Measurements from ENCODE around the gene RHBDF2. TPM values are rescaled to one million over a fixed set of nuclear protein-coding genes. Genes with fewer than 3 reads are reported as not detected.
"Not testable (repeated sequence)": the region's sequence is repeated elsewhere in the genome, so short reads cannot be mapped to it uniquely, and the experiment has no call there.

RHBDF2 gene
- total RNA-seq, 1 donor from 2014 or later = 34.5 TPM

GRCh38 chr17:76523084-76524037 is 22.1 kb upstream of the RHBDF2 start:
- peak; percentile 79 for DNase-seq

- not testable (repeated sequence) for DNase-seq
Observed at GRCh38 chr17:76521683-76522082, 20.5 kb upstream of the RHBDF2 start.

- no peak for DNase-seq
Observed at GRCh38 chr17:76521262-76521661, 20.0 kb upstream of the RHBDF2 start.

- DNase-seq = no peak
Observed at GRCh38 chr17:76519048-76519966, 18.1 kb upstream of the RHBDF2 start.

GRCh38 chr17:76517638-76518038 is 16.4 kb upstream of the RHBDF2 start:
- DNase-seq = no peak

GRCh38 chr17:76515274-76515949 is 14.2 kb upstream of the RHBDF2 start:
- no peak for DNase-seq

- DNase-seq = not testable (repeated sequence)
Observed at GRCh38 chr17:76514355-76514754, 13.1 kb upstream of the RHBDF2 start.

GRCh38 chr17:76513306-76513692 is 12.1 kb upstream of the RHBDF2 start:
- DNase-seq = no peak

- no peak for DNase-seq
Observed at GRCh38 chr17:76512366-76513305, 11.4 kb upstream of the RHBDF2 start.

- no peak for DNase-seq
Observed at GRCh38 chr17:76511668-76512365, 10.6 kb upstream of the RHBDF2 start.

- DNase-seq = no peak
Observed at GRCh38 chr17:76510831-76511244, 9.6 kb upstream of the RHBDF2 start.

- not testable (repeated sequence) for DNase-seq
Observed at GRCh38 chr17:76508472-76509063, 7.3 kb upstream of the RHBDF2 start.

GRCh38 chr17:76506408-76507345 is 5.5 kb upstream of the RHBDF2 start:
- DNase-seq = peak; percentile 83

- DNase-seq = no peak
Observed at GRCh38 chr17:76504117-76504516, 2.9 kb upstream of the RHBDF2 start.

GRCh38 chr17:76502341-76503211 is 1.4 kb upstream of the RHBDF2 start:
- DNase-seq = no peak

GRCh38 chr17:76501827-76502307 is 644 bp upstream of the RHBDF2 start:
- DNase-seq = no peak

GRCh38 chr17:76500747-76501017 is 541 bp downstream of the RHBDF2 start:
- no peak for DNase-seq

GRCh38 chr17:76500074-76500746 is 1.0 kb downstream of the RHBDF2 start:
- DNase-seq = no peak

Measured in dermis blood vessel endothelial cell (primary cell).